HG02588 (cell line): ENCODE data around the gene PDX1.

ENCODE experiments used
- ATAC-seq: cut with Tn5 transposase; IDR thresholded peaks from one replicate; pipeline ENCODE4 v1.9.1; 2021; ENCODE audit warnings: mild to moderate bottlenecking, moderate library complexity; ENCODE audit not compliant: unreplicated experiment

The PDX1 gene

DNA sequence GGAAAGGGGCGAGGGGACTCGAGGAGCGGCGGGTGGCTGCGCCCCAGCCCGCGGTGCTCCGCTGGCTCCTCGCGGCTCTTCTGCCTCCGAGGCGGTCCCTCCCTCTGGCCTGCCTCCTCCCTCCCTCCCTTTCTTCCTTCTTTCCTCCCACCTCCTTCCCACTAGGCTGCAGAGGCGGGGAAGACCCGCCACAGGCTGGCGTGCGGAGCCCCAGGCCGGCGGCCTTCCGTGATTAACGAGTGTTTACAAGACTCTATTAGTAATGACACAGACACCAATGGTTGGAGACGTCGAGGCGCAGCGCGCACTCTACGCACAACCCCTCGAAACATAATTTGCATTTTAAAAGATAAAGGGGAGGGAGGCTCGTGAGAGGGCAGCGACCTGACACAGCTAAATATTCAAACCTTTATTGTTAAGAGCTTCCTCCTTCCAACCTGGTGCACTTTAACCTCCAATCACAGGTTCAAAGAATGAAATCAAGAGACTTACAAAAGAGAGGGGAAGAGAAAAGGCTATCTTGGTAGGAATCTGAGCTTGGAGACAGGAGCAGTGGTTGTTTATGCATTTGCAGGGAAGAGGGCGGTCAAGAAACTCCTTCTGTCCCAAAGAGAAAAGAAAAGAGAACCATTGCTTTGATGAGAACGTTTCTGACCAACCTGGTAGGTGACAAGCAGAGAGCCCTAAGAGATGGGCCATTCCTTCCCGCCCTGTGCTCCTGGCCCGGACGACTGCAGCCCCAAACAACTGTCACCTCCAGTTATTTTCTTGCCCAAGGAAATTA is 49.5 kb downstream of the PDX1 start, which contains the start of gene CDX2:
Gene CDX2, minus strand, starts transcription at position 234 of the 784 bp plus-strand sequence. CDS start 309 bp downstream, outside the sequence.
- ATAC-seq = no peak

DNA sequence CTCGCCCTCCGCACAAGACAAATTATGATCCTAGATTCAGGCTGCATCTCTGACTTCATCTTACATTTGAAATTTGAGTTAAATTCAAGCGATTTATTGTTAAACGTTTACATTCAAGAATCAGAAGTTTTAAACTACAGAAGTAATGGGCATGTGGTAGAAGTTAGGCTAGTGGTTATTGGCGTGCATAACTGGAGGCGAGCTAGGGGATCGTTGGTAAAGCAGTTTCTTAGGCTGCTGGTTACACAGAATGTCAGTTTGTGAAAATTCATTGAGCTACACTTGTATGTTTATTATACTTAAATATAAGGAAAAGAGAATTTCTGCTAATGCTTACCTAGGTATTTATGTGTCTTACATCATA is 50.0 kb downstream of the PDX1 start:
- ATAC-seq = no peak

- no peak for ATAC-seq
Measured at GRCh38 chr13:27970382-27971235, 50.8 kb downstream of the PDX1 start.

DNA sequence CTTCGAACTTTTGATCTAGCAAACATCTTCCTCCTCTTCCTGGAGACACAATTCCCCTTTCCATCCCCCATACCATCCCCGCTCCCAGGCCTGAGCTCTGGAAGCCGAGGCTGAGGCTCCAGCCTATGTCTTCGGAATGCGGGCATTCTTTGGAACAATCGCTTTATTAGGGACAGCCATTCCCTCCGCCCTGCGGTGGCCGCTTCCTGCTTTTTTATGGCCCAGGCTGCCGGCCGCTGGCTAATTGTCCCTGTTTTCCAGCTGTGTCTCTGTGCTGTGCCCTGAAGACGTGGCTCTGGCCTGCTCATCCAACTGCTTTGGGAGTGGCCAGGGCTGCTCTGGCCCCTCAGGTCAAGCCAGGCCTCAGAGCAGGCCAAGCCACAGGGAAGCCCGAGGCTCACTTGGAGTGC is 51.4 kb downstream of the PDX1 start:
- ATAC-seq = no peak

DNA sequence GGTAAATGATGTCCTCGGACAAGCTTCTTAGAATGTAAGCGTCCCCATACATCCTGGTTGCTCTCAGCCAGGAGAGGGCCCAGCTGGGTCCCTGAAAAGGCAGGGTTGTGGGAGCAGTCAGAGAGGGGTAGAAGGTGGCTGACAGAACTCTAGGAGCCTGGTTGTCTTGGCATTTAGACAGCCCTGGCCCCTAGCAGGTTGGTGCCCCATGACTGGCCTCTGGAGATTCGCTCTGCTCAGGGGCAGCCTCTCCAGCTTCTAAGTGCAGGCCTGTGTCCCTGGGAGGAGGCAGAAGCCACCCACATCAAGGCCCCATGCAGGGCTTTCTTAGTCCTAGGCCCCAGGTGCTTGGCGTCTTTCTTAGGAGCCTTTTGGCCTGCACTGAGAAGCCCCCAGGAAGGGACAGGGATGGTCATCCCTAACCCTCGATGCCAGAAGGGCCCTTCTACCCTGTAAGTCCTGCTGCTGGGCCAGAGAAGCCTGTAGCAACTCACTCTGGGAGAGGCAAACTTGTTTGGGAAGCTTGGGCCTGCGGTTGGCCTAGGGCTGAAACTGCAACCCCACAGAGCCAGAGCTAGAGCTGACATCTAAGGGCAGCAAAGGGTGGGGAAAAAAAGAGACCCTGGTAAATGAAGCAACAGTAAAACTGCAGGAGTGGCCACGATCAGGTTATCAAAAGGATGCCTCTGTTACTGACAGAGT is 52.1 kb downstream of the PDX1 start:
- ATAC-seq = no peak

DNA sequence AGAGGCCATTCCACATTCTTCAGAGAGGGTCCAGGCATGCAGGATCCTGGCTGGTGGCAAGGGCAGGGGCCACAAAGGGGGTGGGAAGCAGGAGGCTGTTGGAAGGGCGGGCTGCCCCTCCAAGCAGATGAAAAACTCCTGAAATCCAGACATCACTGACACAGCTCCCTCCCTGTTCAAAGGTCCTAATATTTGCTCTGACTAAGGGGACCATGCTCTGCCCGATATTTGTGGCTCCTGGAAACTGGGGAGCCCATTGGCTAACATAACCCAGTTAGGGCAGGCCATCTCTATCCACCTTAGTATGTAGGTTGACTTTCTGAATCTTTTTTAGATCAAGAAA is 52.6 kb downstream of the PDX1 start:
- ATAC-seq = no peak

GRCh38 chr13:27973291-27973690 is 53.5 kb downstream of the PDX1 start:
- no peak for ATAC-seq

- no peak for ATAC-seq
Measured at GRCh38 chr13:27973961-27974662, 54.3 kb downstream of the PDX1 start.
